ENCODE measurements around the gene ZNF584. TPM values are rescaled to one million over a fixed set of nuclear protein-coding genes. Genes with fewer than 3 reads are reported as not detected.

Gene ZNF584
- polyA plus RNA-seq, 6 donors from 2014 or later, result 3.6 to 6.2 (median 4.5) TPM

- no peak for ATAC-seq (ENCODE audit: low read depth in 2 of 2)
- Mint-ChIP-seq H3K4me1 (peaks cover 19 to 37% (median 34%) of the 10 kb centered on the region in 3 donors), H3K27me3 (no peaks in the 10 kb centered on the region), H3K36me3 (no peaks in the 10 kb centered on the region), H3K27ac (peak overlapping the region; percentile 92 to 98 (median 96)), H3K4me3 (peak overlapping the region; percentile 88 to 96 (median 92)), H3K9me3 (no peaks in the 10 kb centered on the region)
- DNase-seq, result no peak
Measured at GRCh38 chr19:58380037-58380661, 28.3 kb upstream of the ZNF584 start.

- no peaks in the 10 kb centered on the region for H3K36me3 Mint-ChIP-seq
- ATAC-seq (ENCODE audit: low read depth in 2 of 2) (peak; percentile 79 to 80), DNase-seq (peak; percentile 98)
- peak within 1 kb of the TSS; percentile 88 to 96 (median 92) for H3K4me3 Mint-ChIP-seq
- peak within 1 kb of the TSS; percentile 96 to 99 (median 98) for H3K27ac Mint-ChIP-seq
- H3K9me3 Mint-ChIP-seq, result no peaks in the 10 kb centered on the region
- H3K4me1 Mint-ChIP-seq, result peaks cover 24 to 44% (median 40%) of the 10 kb centered on the region in 3 donors
- no peaks in the 10 kb centered on the region for H3K27me3 Mint-ChIP-seq
Measured at GRCh38 chr19:58380662-58381459, 27.6 kb upstream of the ZNF584 start, which contains the start of gene ZNF837. ZNF837 (minus strand) TSS chr19:58381030; CDS start chr19:58369332, 11,698 bp downstream.

- peak overlapping the region; percentile 88 to 96 (median 90) for H3K4me3 Mint-ChIP-seq
- H3K36me3 Mint-ChIP-seq, result no peaks in the 10 kb centered on the region
- H3K9me3 Mint-ChIP-seq, result no peaks in the 10 kb centered on the region
- peaks cover 24 to 48% (median 47%) of the 10 kb centered on the region in 3 donors for H3K4me1 Mint-ChIP-seq
- ATAC-seq (ENCODE audit: low read depth in 2 of 2), result no peak
- peak overlapping the region; percentile 96 to 99 (median 98) for H3K27ac Mint-ChIP-seq
- no peak for DNase-seq
- no peaks in the 10 kb centered on the region for H3K27me3 Mint-ChIP-seq
Measured at GRCh38 chr19:58381460-58382212, 26.8 kb upstream of the ZNF584 start.

GRCh38 chr19:58382997-58383603, 25.3 kb upstream of the ZNF584 start:
- peaks cover 27 to 60% (median 54%) of the 10 kb centered on the region in 3 donors for H3K4me1 Mint-ChIP-seq
- ATAC-seq (ENCODE audit: low read depth in 2 of 2), result no peak
- DNase-seq, result no peak
- no peaks in the 10 kb centered on the region for H3K9me3 Mint-ChIP-seq
- H3K4me3 Mint-ChIP-seq, result peak overlapping the region in 7 of 8 donors; percentile 42 to 91 (median 74)
- peak overlapping the region in 5 of 6 donors; percentile 38 to 96 (median 82) for H3K27ac Mint-ChIP-seq
- no peaks in the 10 kb centered on the region for H3K27me3 Mint-ChIP-seq
- H3K36me3 Mint-ChIP-seq, result no peaks in the 10 kb centered on the region

GRCh38 chr19:58385313-58385890, 23.0 kb upstream of the ZNF584 start:
- peaks cover 0 to 6% of the 10 kb centered on the region in 2 donors for H3K36me3 Mint-ChIP-seq
- peaks cover 14 to 58% (median 42%) of the 10 kb centered on the region in 3 donors for H3K4me1 Mint-ChIP-seq
- H3K27ac Mint-ChIP-seq, result peak overlapping the region in 5 of 6 donors; percentile 81 to 99 (median 98)
- H3K4me3 Mint-ChIP-seq, result peak overlapping the region; percentile 88 to 98 (median 96)
- no peaks in the 10 kb centered on the region for H3K27me3 Mint-ChIP-seq
- ATAC-seq (ENCODE audit: low read depth in 2 of 2) (no peak), DNase-seq (no peak)
- no peaks in the 10 kb centered on the region for H3K9me3 Mint-ChIP-seq

- ATAC-seq (ENCODE audit: low read depth in 2 of 2) (no peak), DNase-seq (no peak)
- Mint-ChIP-seq H3K27ac (peak overlapping the region; percentile 98 to 99 (median 98)), H3K27me3 (no peaks in the 10 kb centered on the region), H3K36me3 (peaks cover 0 to 6% of the 10 kb centered on the region in 2 donors), H3K4me3 (peak overlapping the region; percentile 88 to 98 (median 96)), H3K4me1 (peaks cover 18 to 62% (median 41%) of the 10 kb centered on the region in 3 donors), H3K9me3 (no peaks in the 10 kb centered on the region)
Measured at GRCh38 chr19:58385891-58386575, 22.4 kb upstream of the ZNF584 start.

- peaks cover 18 to 57% (median 41%) of the 10 kb centered on the region in 3 donors for H3K4me1 Mint-ChIP-seq
- H3K9me3 Mint-ChIP-seq, result no peaks in the 10 kb centered on the region
- H3K4me3 Mint-ChIP-seq, result peak within 1 kb of the TSS; percentile 88 to 98 (median 96)
- H3K27ac Mint-ChIP-seq, result peak within 1 kb of the TSS; percentile 98 to 99 (median 98)
- DNase-seq (peak; percentile 94), ATAC-seq (ENCODE audit: low read depth in 2 of 2) (peak; percentile 88 to 90)
- peaks cover 0 to 6% of the 10 kb centered on the region in 2 donors for H3K36me3 Mint-ChIP-seq
- H3K27me3 Mint-ChIP-seq, result no peaks in the 10 kb centered on the region
Measured at GRCh38 chr19:58386576-58387337, 21.7 kb upstream of the ZNF584 start, which contains the start of gene RPS5. RPS5 (plus strand) TSS chr19:58387269; CDS start chr19:58388138, 869 bp downstream.

- ATAC-seq (ENCODE audit: low read depth in 2 of 2), result peak in 1 of 2 donors; percentile 2
- no peaks in the 10 kb centered on the region for H3K9me3 Mint-ChIP-seq
- no peak for DNase-seq
- peak overlapping the region; percentile 88 to 98 (median 96) for H3K4me3 Mint-ChIP-seq
- peak overlapping the region; percentile 98 to 99 (median 98) for H3K27ac Mint-ChIP-seq
- H3K36me3 Mint-ChIP-seq, result peaks cover 0 to 6% of the 10 kb centered on the region in 2 donors
- no peaks in the 10 kb centered on the region for H3K27me3 Mint-ChIP-seq
- peaks cover 13 to 53% (median 33%) of the 10 kb centered on the region in 3 donors for H3K4me1 Mint-ChIP-seq
Measured at GRCh38 chr19:58387338-58388174, 20.9 kb upstream of the ZNF584 start.

GRCh38 chr19:58388175-58388526, 20.3 kb upstream of the ZNF584 start:
- Mint-ChIP-seq H3K4me3 (peak overlapping the region; percentile 88 to 98 (median 96)), H3K36me3 (peaks cover 4 to 6% of the 10 kb centered on the region in 2 donors), H3K27ac (peak overlapping the region; percentile 91 to 99 (median 98)), H3K4me1 (peaks cover 13 to 55% (median 30%) of the 10 kb centered on the region in 3 donors), H3K9me3 (no peaks in the 10 kb centered on the region), H3K27me3 (no peaks in the 10 kb centered on the region)
- no peak for ATAC-seq (ENCODE audit: low read depth in 2 of 2)
- no peak for DNase-seq

- peaks cover 17 to 23% of the 10 kb centered on the region in 2 donors for H3K36me3 Mint-ChIP-seq
- no peak overlapping the region for H3K27ac Mint-ChIP-seq
- H3K27me3 Mint-ChIP-seq, result peaks cover 0 to 21% (median 20%) of the 10 kb centered on the region in 3 donors
- H3K4me3 Mint-ChIP-seq, result peak overlapping the region in 2 of 8 donors; percentile 15 to 24
- DNase-seq, result no peak
- ATAC-seq (ENCODE audit: low read depth in 2 of 2), result no peak
- H3K4me1 Mint-ChIP-seq, result peaks cover 23 to 30% (median 23%) of the 10 kb centered on the region in 3 donors
- H3K9me3 Mint-ChIP-seq, result no peaks in the 10 kb centered on the region
Measured at GRCh38 chr19:58392945-58393724, 15.3 kb upstream of the ZNF584 start.
